MM.1S (cell line): Measurements from ENCODE around the gene LATS2.

Experiments
- DNase-seq: peaks from one replicate; pipeline ENCODE4 v3.0.0-alpha.2; 2015
- H2AFZ ChIP-seq: fragments of 300-600 bp; sonication (generic); 2 replicates; pipeline ENCODE4 v1.6.0; 2016; ENCODE audit warnings: antibody characterized with exemption, low read length
- H3F3A ChIP-seq: fragments of 300-600 bp; sonication (generic); 2 replicates; pipeline ENCODE4 v1.6.1; 2016; ENCODE audit warnings: mild to moderate bottlenecking, antibody characterized with exemption, low read length, moderate library complexity, mixed read lengths; ENCODE audit not compliant: insufficient read depth
- H3K27ac ChIP-seq: fragments of 300-600 bp; sonication (generic); 2 replicates; pipeline ENCODE4 v1.5.1; 2016; ENCODE audit warnings: mild to moderate bottlenecking, low read length
- H3K27me3 ChIP-seq: fragments of 300-600 bp; sonication (generic); replicated peaks from 2 replicates; pipeline ENCODE4 v1.6.0; 2016; ENCODE audit warnings: low read length; ENCODE audit not compliant: insufficient read depth
- H3K36me3 ChIP-seq: fragments of 300-600 bp; sonication (generic); replicated peaks from 2 replicates; pipeline ENCODE4 v1.6.1; 2016; ENCODE audit warnings: mild to moderate bottlenecking, low read length, mixed read lengths; ENCODE audit not compliant: insufficient read depth
- H3K4me1 ChIP-seq: fragments of 300-600 bp; sonication (generic); 2 replicates; pipeline ENCODE4 v1.6.1; 2016; ENCODE audit warnings: low read length, mixed read lengths
- H3K4me2 ChIP-seq: fragments of 300-600 bp; sonication (generic); 2 replicates; pipeline ENCODE4 v1.6.0; 2016; ENCODE audit warnings: low read depth, low read length
- H3K4me3 ChIP-seq: fragments of 300-600 bp; sonication (generic); 2 replicates; pipeline ENCODE4 v1.5.1; 2016; ENCODE audit warnings: low read length, mixed read lengths
- H3K79me2 ChIP-seq: fragments of 300-600 bp; sonication (generic); 2 replicates; pipeline ENCODE4 v1.6.1; 2016; ENCODE audit warnings: mixed run types, low read length, mixed read lengths
- H3K9ac ChIP-seq: fragments of 300-600 bp; sonication (generic); 2 replicates; pipeline ENCODE4 v1.6.1; 2016; ENCODE audit warnings: low read length, mixed read lengths
- H3K9me2 ChIP-seq: fragments of 300-600 bp; sonication (generic); replicated peaks from 2 replicates; pipeline ENCODE4 v1.6.1; 2016; ENCODE audit warnings: mild to moderate bottlenecking, low read length, mixed read lengths; ENCODE audit not compliant: insufficient read depth
- H3K9me3 ChIP-seq: fragments of 300-600 bp; sonication (generic); replicated peaks from 2 replicates; pipeline ENCODE4 v1.6.1; 2016; ENCODE audit warnings: mild to moderate bottlenecking, low read length, mixed read lengths; ENCODE audit not compliant: insufficient read depth
- H4K20me1 ChIP-seq: fragments of 300-600 bp; sonication (generic); 2 replicates; pipeline ENCODE4 v1.6.1; 2016; ENCODE audit warnings: mild to moderate bottlenecking, low read length, moderate library complexity, mixed read lengths; ENCODE audit not compliant: insufficient read depth
- CTCF ChIP-seq: fragments of 300-600 bp; sonication (generic); IDR thresholded peaks from 2 replicates; pipeline ENCODE4 v1.5.1; 2016; ENCODE audit warnings: antibody characterized with exemption, low read length, mixed read lengths
- EZH2 ChIP-seq: fragments of 300-600 bp; sonication (generic); optimal IDR thresholded peaks from 2 replicates; pipeline ENCODE3; 2017; ENCODE audit warnings: low read depth, mild to moderate bottlenecking, antibody characterized with exemption, low read length, mixed read lengths
- EZH2phosphoT487 ChIP-seq: fragments of 300-600 bp; sonication (generic); IDR thresholded peaks from 2 replicates; pipeline ENCODE4 v1.6.1; 2018; ENCODE audit warnings: antibody characterized with exemption, low read length

Gene LATS2

GRCh38 chr13:21035498-21035897 is 25.9 kb downstream of the LATS2 start:
- Histone ChIP-seq H3K27me3 (no peaks in the 10 kb centered on the region), H3K79me2 (no peaks in the 10 kb centered on the region), H3F3A (no peaks in the 10 kb centered on the region), H3K9me2 (no peaks in the 10 kb centered on the region), H3K4me2 (no peak overlapping the region), H4K20me1 (no peaks in the 10 kb centered on the region), H3K4me1 (no peaks in the 10 kb centered on the region), H2AFZ (no peak overlapping the region), H3K9ac (no peak overlapping the region), H3K4me3 (no peak overlapping the region), H3K36me3 (no peaks in the 10 kb centered on the region), H3K9me3 (no peaks in the 10 kb centered on the region), H3K27ac (no peak overlapping the region)
- TF ChIP-seq EZH2 (no peak), CTCF (no peak), EZH2phosphoT487 (no peak)
- no peak for DNase-seq

DNA sequence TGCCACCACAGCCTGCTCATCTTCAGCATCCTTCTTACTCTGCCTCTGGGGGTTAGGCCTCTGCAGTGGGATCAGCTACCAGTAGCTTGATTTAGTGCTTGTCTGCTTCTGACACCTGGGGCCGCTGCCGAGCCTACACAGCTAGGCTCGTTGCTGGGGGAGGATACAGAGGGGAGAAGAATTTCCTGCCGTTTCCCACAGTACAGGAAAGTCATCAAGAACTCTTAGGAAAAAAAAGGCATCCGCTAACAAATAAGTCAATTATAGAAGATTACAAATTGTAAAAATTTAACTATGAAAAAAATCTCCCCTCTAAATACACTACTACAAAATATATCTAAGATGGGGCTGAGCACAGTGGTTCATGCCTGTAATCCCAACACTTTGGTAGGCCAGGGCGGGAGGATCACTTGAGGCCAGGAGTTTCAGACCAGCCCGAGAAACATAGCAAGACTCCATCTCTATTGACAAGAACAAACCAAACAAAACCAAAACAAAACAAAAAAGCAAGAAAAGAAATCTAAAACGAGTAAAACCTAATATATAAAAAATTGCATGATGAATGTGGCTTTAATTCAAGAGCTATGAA is 26.7 kb downstream of the LATS2 start:
- no peak overlapping the region for H3K4me3 ChIP-seq
- no peaks in the 10 kb centered on the region for H3K9me3 ChIP-seq
- H3K27me3 ChIP-seq = no peaks in the 10 kb centered on the region
- H3K4me1 ChIP-seq = no peaks in the 10 kb centered on the region
- H3K27ac ChIP-seq = no peak overlapping the region
- H3F3A ChIP-seq = no peaks in the 10 kb centered on the region
- DNase-seq = no peak
- no peaks in the 10 kb centered on the region for H3K79me2 ChIP-seq
- H3K9me2 ChIP-seq = no peaks in the 10 kb centered on the region
- H3K4me2 ChIP-seq = no peak overlapping the region
- H3K9ac ChIP-seq = no peak overlapping the region
- no peak overlapping the region for H2AFZ ChIP-seq
- no peaks in the 10 kb centered on the region for H3K36me3 ChIP-seq
- TF ChIP-seq EZH2phosphoT487 (no peak), CTCF (no peak), EZH2 (no peak)
- H4K20me1 ChIP-seq = no peaks in the 10 kb centered on the region

- Histone ChIP-seq H2AFZ (no peak overlapping the region), H4K20me1 (no peaks in the 10 kb centered on the region), H3F3A (no peaks in the 10 kb centered on the region), H3K79me2 (no peaks in the 10 kb centered on the region), H3K4me3 (no peak overlapping the region), H3K27me3 (no peaks in the 10 kb centered on the region), H3K4me2 (no peak overlapping the region), H3K9me3 (no peaks in the 10 kb centered on the region), H3K4me1 (no peaks in the 10 kb centered on the region), H3K9ac (no peak overlapping the region), H3K9me2 (no peaks in the 10 kb centered on the region), H3K27ac (no peak overlapping the region), H3K36me3 (no peaks in the 10 kb centered on the region)
- TF ChIP-seq EZH2phosphoT487 = no peak
- no peak for TF ChIP-seq EZH2
- no peak for TF ChIP-seq CTCF
- no peak for DNase-seq
Observed at GRCh38 chr13:21033856-21034602, 27.4 kb downstream of the LATS2 start.
